Purkinje cell (primary cell): ENCODE results near the gene ATP7B. TPM values are rescaled to one million over a fixed set of nuclear protein-coding genes. Genes with fewer than 3 reads are reported as not detected.

Experiments
- polyA plus RNA-seq: library from polyadenylated mRNA; unstranded; fragments of >200 nt; fragmentation: Nextera tagmentation; gene quantifications from 2 replicates; pipeline ENCODE4 v1.2.1, GENCODE V29; 2014

Gene ATP7B
- polyA plus RNA-seq, result 0.29 and 2.2 TPM in 2 replicates

GRCh38 chr13:52010890-52011631 lies at the start of gene ATP7B:
Gene ATP7B (minus strand): TSS chr13:52011450. CDS start chr13:52011337, 113 bp downstream.

GRCh38 chr13:52024481-52024880 lies 13.2 kb upstream of the ATP7B start, which contains the start of gene UTP14C:
Gene UTP14C (plus strand): TSS chr13:52024691. CDS start chr13:52028805, 4,114 bp downstream.

GRCh38 chr13:52011632-52012511 lies 622 bp upstream of the ATP7B start, which contains the start of gene ALG11:
Gene ALG11 (plus strand): TSS chr13:52012398. CDS start chr13:52012419, 21 bp downstream.

Other genes with a start within 250 kb of the ATP7B start
- 0.66 and 4.2 TPM in 2 replicates for gene DHRS12, start 207.3 kb downstream of the ATP7B start, polyA plus RNA-seq
- gene TMEM272, start 166.3 kb downstream of the ATP7B start, polyA plus RNA-seq, result not detected in 2 replicates
- gene CCDC70, start 149.5 kb downstream of the ATP7B start, polyA plus RNA-seq, result not detected in 2 replicates
- gene ALG11, start 948 bp upstream of the ATP7B start, polyA plus RNA-seq, result 24.2 and 31.6 TPM in 2 replicates
- gene UTP14C, start 13.2 kb upstream of the ATP7B start, polyA plus RNA-seq, result 13.2 and 15.6 TPM in 2 replicates
- 0.55 and 1.3 TPM in 2 replicates for gene NEK5, start 117.6 kb upstream of the ATP7B start, polyA plus RNA-seq
- gene NEK3, start 148.1 kb upstream of the ATP7B start, polyA plus RNA-seq, result 5.9 TPM in 1 of 2 replicates, not detected in the other